ENCODE data around the gene ENTHD1. TPM values are rescaled to one million over a fixed set of nuclear protein-coding genes. Genes with fewer than 3 reads are reported as not detected.

The ENTHD1 gene
- total RNA-seq, 4 donors from 2014 or later, result not detected

GRCh38 chr22:39727541-39727940 is 166.0 kb downstream of the ENTHD1 start:
- DNase-seq (ENCODE audit: extremely low spot score), result no peak
- H3K27me3 ChIP-seq, result peaks cover 0 to 72% (median 0%) of the 10 kb centered on the region in 4 donors
- no peaks in the 10 kb centered on the region for H3K36me3 ChIP-seq
- intact Hi-C loops (cut with DNase I), result no loop called here
- no peaks in the 10 kb centered on the region for H3K4me1 ChIP-seq
- WGBS, result 64% methylated on average over 15 of the region's 15 CpGs
- no peaks in the 10 kb centered on the region for H3K9me3 ChIP-seq
- H3K27ac ChIP-seq (replicated peaks in 1 of 4), result no peak overlapping the region
- TF ChIP-seq POLR2AphosphoS5 (IDR thresholded peaks at IDR 0.05), result no peak
- TF ChIP-seq, protein P1, sequence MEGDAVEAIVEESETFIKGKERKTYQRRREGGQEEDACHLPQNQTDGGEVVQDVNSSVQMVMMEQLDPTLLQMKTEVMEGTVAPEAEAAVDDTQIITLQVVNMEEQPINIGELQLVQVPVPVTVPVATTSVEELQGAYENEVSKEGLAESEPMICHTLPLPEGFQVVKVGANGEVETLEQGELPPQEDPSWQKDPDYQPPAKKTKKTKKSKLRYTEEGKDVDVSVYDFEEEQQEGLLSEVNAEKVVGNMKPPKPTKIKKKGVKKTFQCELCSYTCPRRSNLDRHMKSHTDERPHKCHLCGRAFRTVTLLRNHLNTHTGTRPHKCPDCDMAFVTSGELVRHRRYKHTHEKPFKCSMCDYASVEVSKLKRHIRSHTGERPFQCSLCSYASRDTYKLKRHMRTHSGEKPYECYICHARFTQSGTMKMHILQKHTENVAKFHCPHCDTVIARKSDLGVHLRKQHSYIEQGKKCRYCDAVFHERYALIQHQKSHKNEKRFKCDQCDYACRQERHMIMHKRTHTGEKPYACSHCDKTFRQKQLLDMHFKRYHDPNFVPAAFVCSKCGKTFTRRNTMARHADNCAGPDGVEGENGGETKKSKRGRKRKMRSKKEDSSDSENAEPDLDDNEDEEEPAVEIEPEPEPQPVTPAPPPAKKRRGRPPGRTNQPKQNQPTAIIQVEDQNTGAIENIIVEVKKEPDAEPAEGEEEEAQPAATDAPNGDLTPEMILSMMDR (IDR thresholded peaks at IDR 0.05), result no peak
- no peak for TF ChIP-seq EP300 (IDR thresholded peaks at IDR 0.05)
- TF ChIP-seq POLR2A (IDR thresholded peaks at IDR 0.05; ENCODE audit: low read depth), result no peak
- no peak overlapping the region for H3K4me3 ChIP-seq

GRCh38 chr22:39725351-39726035 is 168.1 kb downstream of the ENTHD1 start:
- Histone ChIP-seq H3K27ac (replicated peaks in 1 of 4) (no peak overlapping the region), H3K36me3 (no peaks in the 10 kb centered on the region), H3K4me1 (no peaks in the 10 kb centered on the region), H3K4me3 (no peak overlapping the region), H3K27me3 (peaks cover 0 to 59% (median 0%) of the 10 kb centered on the region in 4 donors), H3K9me3 (no peaks in the 10 kb centered on the region)
- no peak for DNase-seq (ENCODE audit: extremely low spot score)
- intact Hi-C loops (cut with DNase I), result no loop called here
- WGBS, result 87% methylated on average over 9 of the region's 9 CpGs
- no peak for TF ChIP-seq POLR2A (IDR thresholded peaks at IDR 0.05; ENCODE audit: low read depth)
- no peak for TF ChIP-seq EP300 (IDR thresholded peaks at IDR 0.05)
- no peak for TF ChIP-seq POLR2AphosphoS5 (IDR thresholded peaks at IDR 0.05)
- TF ChIP-seq, protein P1 (IDR thresholded peaks at IDR 0.05), result no peak

DNA sequence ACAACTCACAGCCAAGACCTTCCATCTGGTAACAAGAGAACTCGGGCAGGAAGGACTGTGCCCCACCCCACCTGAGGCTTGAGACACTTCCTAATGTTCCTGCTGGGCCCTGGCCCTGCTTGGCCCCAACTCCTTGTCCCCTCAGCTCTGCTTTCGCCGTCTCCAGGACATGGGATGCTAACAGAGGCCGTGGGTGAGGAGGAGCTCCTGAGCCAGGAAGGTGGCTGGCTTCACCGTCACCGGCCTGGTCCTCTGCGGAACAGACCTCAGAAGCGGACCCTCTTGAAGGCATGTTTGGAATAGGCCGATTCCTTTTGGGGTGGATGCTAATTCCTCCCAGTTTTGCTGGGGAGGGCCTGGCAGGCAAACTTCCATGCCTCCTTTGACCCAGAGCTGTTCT is 168.7 kb downstream of the ENTHD1 start:
- TF ChIP-seq POLR2AphosphoS5 (IDR thresholded peaks at IDR 0.05), result no peak
- TF ChIP-seq, protein P1 (IDR thresholded peaks at IDR 0.05), result no peak
- TF ChIP-seq POLR2A (IDR thresholded peaks at IDR 0.05; ENCODE audit: low read depth), result no peak
- no peak for TF ChIP-seq EP300 (IDR thresholded peaks at IDR 0.05)
- Histone ChIP-seq H3K4me1 (no peaks in the 10 kb centered on the region), H3K27ac (replicated peaks in 1 of 4) (no peak overlapping the region), H3K27me3 (peaks cover 0 to 61% (median 0%) of the 10 kb centered on the region in 4 donors), H3K9me3 (no peaks in the 10 kb centered on the region), H3K36me3 (no peaks in the 10 kb centered on the region), H3K4me3 (no peak overlapping the region)
- 87% methylated on average over 9 of the region's 9 CpGs for WGBS
- no peak for DNase-seq (ENCODE audit: extremely low spot score)
- intact Hi-C loops (cut with DNase I), result no loop called here

DNA sequence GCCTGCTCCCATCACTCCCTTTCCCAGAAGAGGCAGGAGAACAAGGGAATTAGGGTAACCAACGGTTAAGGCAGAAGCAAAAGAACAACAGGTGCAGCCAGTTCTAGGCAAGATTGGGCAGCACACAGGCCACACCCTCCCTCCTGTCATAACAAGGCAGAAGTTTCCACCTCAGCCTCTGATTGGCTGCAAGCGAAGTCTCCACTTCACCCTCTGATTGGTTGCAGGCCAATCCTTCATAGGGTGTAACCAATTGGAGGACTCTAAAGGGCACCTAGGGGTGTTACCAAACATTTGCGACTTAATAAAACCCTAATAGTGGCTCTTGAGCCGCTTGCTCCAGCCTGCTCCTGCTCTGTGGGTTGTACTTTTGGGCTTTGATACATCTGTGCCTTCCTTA is 169.2 kb downstream of the ENTHD1 start:
- WGBS, result 87% methylated on average over 4 of the region's 4 CpGs
- no peak overlapping the region for H3K27ac ChIP-seq (replicated peaks in 1 of 4)

More for the DNA sequence above, 169.2 kb downstream of the ENTHD1 start:
- no peaks in the 10 kb centered on the region for H3K36me3 ChIP-seq
- H3K4me1 ChIP-seq, result no peaks in the 10 kb centered on the region
- H3K4me3 ChIP-seq, result no peak overlapping the region
- H3K9me3 ChIP-seq, result no peaks in the 10 kb centered on the region
- TF ChIP-seq EP300 (IDR thresholded peaks at IDR 0.05) (no peak), POLR2A (IDR thresholded peaks at IDR 0.05; ENCODE audit: low read depth) (no peak), POLR2AphosphoS5 (IDR thresholded peaks at IDR 0.05) (no peak)
- TF ChIP-seq, protein P1 (IDR thresholded peaks at IDR 0.05), result no peak
- DNase-seq (ENCODE audit: extremely low spot score), result no peak
- intact Hi-C loops (cut with DNase I), result no loop called here
- peaks cover 0 to 61% (median 0%) of the 10 kb centered on the region in 4 donors for H3K27me3 ChIP-seq

All from esophagus muscularis mucosa (tissue), 4 donors.